ES-I3 (cell line): ENCODE data around the gene R3HDML.

ENCODE experiments used
- H3K36me3 ChIP-seq: 2 replicates; pipeline ENCODE4 v1.6.1; 2013; ENCODE audit warnings: mild to moderate bottlenecking, low read length, control low read depth, moderate library complexity; ENCODE audit not compliant: insufficient read depth
- H3K4me1 ChIP-seq: 2 replicates; pipeline ENCODE4 v1.6.1; 2013; ENCODE audit warnings: mild to moderate bottlenecking, control low read depth, low read length; ENCODE audit not compliant: insufficient read depth
- H3K9ac ChIP-seq: 2 replicates; pipeline ENCODE4 v1.6.1; 2013; ENCODE audit warnings: low read depth, mild to moderate bottlenecking, low read length, moderate library complexity
- H3K9me3 ChIP-seq: 2 replicates; pipeline ENCODE4 v1.6.1; 2013; ENCODE audit warnings: mild to moderate bottlenecking, low read length, moderate library complexity; ENCODE audit not compliant: control insufficient read depth, insufficient read depth

The R3HDML gene

GRCh38 chr20:44362466-44362940, 25.7 kb downstream of the R3HDML start:
- H3K4me1 ChIP-seq: no peaks in the 10 kb centered on the region
- H3K9ac ChIP-seq: no peak overlapping the region
- no peaks in the 10 kb centered on the region for H3K36me3 ChIP-seq
- no peaks in the 10 kb centered on the region for H3K9me3 ChIP-seq

- H3K9me3 ChIP-seq: no peaks in the 10 kb centered on the region
- H3K36me3 ChIP-seq: no peaks in the 10 kb centered on the region
- no peaks in the 10 kb centered on the region for H3K4me1 ChIP-seq
- H3K9ac ChIP-seq: no peak overlapping the region
Observed at GRCh38 chr20:44364068-44364467, 27.2 kb downstream of the R3HDML start.

- Histone ChIP-seq H3K9ac (no peak overlapping the region), H3K4me1 (no peaks in the 10 kb centered on the region), H3K9me3 (no peaks in the 10 kb centered on the region), H3K36me3 (no peaks in the 10 kb centered on the region)
Observed at GRCh38 chr20:44364780-44365179, 27.9 kb downstream of the R3HDML start.

DNA sequence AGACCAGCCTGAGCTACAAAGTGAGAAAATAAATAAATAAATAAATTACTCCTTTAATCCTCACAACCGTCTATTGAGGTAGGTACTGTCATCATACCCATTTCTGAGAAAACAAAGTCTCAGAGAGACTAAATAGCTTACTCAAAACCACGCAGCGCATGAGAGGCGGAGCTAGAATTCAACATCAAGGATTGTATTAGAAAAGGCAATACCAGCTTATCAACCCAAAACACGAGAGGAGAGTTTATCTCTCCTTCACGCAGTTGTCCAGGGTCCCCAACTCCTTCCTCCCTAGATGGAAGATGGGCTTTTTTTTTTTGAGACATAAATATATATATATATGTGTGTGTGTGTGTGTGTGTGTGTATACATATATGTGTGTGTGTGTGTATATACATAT, 30.9 kb downstream of the R3HDML start:
- Histone ChIP-seq H3K9ac (no peak overlapping the region), H3K36me3 (no peaks in the 10 kb centered on the region), H3K4me1 (peaks cover 7% of the 10 kb centered on the region; the same call in 1 of the 2 replicates), H3K9me3 (no peaks in the 10 kb centered on the region)

DNA sequence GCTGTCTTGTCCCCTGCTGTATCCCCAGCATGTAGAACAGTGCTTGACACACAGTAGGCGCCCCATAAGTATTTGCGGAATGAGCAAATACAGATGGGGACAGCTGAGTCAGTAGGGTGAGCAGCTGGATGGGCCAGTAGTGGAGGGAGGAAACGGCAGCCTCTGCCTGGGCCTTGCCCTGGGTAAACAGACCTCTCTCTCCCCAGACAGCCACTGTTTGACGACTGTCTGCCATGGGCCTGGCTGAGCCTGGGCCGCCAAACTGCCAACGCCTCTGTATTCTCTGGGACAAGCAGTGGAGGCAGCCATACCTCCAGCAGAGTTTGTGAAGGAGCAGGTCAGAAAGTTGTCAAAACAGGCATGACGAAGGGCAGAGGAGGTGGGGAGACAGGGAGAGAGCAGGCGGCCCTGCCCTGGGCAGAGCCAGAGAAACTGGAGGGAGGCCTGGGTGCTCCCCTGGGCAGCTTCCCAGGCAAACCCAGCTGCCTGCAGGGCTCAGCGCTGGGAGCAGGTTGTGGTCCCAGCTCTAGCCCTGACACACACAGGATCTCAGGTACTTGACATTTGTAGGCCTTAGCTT, 33.9 kb downstream of the R3HDML start:
- H3K36me3 ChIP-seq: no peaks in the 10 kb centered on the region
- no peaks in the 10 kb centered on the region for H3K9me3 ChIP-seq
- H3K4me1 ChIP-seq: peaks cover 7% of the 10 kb centered on the region; the same call in 1 of the 2 replicates
- H3K9ac ChIP-seq: no peak overlapping the region

DNA sequence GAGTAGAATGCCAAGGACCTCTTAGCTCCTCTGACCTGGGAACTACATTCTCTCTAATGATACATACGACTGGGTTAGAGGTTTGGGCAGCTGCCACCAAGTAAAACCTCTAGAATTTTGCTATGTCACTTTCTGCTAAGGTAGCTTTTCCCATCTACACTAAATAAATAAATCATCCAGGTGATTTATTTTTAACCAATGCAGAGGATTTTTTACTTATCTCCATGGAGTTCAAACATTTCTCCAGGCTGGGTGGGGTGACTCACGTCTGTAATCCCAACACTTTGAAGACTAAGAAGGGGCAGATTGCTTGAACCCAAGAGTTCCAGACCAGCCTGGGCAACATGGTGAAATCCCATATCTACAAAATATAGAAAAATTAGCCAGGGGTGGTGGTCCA, 45.8 kb downstream of the R3HDML start:
- no peak overlapping the region for H3K9ac ChIP-seq
- peaks cover 4% of the 10 kb centered on the region for H3K4me1 ChIP-seq
- no peaks in the 10 kb centered on the region for H3K9me3 ChIP-seq
- H3K36me3 ChIP-seq: no peaks in the 10 kb centered on the region

DNA sequence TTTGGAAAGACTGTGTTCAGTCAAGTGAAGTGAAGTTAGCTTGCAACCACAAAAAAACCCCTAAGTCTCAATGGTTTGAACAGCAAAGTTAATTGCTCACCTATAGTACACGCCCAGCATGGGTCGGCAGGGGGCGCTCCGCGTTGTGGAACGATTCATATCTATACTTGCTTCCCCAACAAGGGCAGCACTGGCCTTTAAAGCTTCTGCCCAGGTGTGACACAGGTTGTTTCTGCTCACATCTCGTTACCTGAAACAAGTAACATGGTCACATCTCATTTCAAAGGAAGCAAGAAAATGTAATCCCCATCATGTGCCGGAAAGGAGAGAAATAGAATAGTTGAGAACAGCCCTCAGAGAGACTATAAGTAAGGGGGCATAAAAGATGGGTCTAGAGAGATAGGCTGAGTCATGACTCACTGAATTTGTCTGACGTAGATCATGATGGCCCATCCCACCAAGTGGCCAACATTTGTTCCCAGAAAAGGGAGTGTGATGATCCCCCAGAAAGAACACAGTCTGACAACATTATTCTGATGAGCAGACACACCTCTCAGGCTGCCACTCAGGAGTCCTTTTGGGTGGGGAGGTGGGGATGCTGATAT, 47.7 kb downstream of the R3HDML start:
- no peak overlapping the region for H3K9ac ChIP-seq
- peaks cover 4% of the 10 kb centered on the region for H3K4me1 ChIP-seq
- H3K9me3 ChIP-seq: no peaks in the 10 kb centered on the region
- no peaks in the 10 kb centered on the region for H3K36me3 ChIP-seq

DNA sequence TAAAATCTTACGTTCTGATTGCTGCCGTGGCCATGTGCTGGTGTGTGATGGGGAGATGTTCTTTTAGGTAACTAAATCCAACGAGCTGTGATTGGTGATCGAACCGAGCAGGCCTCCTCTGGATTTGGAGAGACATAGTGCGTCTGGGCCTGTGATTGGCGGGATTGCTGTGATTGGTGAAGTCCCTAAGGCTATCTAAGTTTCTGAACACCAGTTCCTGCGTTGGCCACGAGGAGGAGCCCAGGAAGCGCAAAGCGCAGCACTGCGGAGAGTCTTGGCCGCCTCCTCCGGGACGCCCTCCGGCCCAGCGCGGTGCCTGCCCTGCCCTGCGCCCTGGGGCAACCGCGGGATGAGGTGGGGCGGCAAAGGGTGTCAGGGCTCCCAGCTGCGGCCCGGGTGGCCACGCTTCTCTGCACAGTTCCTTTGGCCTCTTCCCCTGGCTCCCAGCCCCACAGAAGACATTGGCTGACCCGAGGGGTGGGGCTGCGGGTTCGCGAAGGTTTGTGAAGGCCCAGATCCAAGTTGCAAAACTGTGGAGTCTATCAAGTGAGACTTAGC, 51.7 kb downstream of the R3HDML start:
- H3K36me3 ChIP-seq: no peaks in the 10 kb centered on the region
- H3K9ac ChIP-seq: peak overlapping the region; percentile 32; the same call in 1 of the 2 replicates
- peaks cover 4% of the 10 kb centered on the region for H3K4me1 ChIP-seq
- no peaks in the 10 kb centered on the region for H3K9me3 ChIP-seq

- Histone ChIP-seq H3K4me1 (no peaks in the 10 kb centered on the region), H3K9me3 (no peaks in the 10 kb centered on the region), H3K9ac (no peak overlapping the region), H3K36me3 (no peaks in the 10 kb centered on the region)
Observed at GRCh38 chr20:44389871-44390270, 53.0 kb downstream of the R3HDML start.

DNA sequence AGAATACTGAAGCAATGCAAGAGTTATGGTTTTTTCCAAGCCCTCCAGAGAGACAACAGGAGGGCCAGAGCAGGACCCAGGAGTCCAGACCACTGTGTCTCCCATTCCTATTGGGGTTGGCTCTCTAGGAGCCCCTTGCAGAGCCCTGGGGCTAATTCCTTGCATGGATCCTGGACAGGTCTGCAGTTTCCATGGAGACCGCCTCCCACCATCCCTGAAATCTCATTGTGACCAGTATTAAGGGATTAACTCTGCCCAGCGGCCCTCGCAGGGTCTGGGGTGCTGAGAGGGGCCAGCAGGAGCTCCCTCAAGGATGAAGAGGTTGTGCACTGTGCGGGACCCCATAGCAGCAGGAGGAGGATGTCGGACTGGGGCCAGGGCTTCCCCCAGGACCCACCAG, 53.4 kb downstream of the R3HDML start:
- no peaks in the 10 kb centered on the region for H3K9me3 ChIP-seq
- H3K4me1 ChIP-seq: no peaks in the 10 kb centered on the region
- no peak overlapping the region for H3K9ac ChIP-seq
- H3K36me3 ChIP-seq: no peaks in the 10 kb centered on the region

GRCh38 chr20:44392088-44392775, 55.4 kb downstream of the R3HDML start:
- Histone ChIP-seq H3K9me3 (no peaks in the 10 kb centered on the region), H3K36me3 (no peaks in the 10 kb centered on the region), H3K9ac (no peak overlapping the region), H3K4me1 (no peaks in the 10 kb centered on the region)

- no peaks in the 10 kb centered on the region for H3K4me1 ChIP-seq
- no peak overlapping the region for H3K9ac ChIP-seq
- no peaks in the 10 kb centered on the region for H3K9me3 ChIP-seq
- H3K36me3 ChIP-seq: no peaks in the 10 kb centered on the region
Observed at GRCh38 chr20:44392776-44393607, 56.1 kb downstream of the R3HDML start.

DNA sequence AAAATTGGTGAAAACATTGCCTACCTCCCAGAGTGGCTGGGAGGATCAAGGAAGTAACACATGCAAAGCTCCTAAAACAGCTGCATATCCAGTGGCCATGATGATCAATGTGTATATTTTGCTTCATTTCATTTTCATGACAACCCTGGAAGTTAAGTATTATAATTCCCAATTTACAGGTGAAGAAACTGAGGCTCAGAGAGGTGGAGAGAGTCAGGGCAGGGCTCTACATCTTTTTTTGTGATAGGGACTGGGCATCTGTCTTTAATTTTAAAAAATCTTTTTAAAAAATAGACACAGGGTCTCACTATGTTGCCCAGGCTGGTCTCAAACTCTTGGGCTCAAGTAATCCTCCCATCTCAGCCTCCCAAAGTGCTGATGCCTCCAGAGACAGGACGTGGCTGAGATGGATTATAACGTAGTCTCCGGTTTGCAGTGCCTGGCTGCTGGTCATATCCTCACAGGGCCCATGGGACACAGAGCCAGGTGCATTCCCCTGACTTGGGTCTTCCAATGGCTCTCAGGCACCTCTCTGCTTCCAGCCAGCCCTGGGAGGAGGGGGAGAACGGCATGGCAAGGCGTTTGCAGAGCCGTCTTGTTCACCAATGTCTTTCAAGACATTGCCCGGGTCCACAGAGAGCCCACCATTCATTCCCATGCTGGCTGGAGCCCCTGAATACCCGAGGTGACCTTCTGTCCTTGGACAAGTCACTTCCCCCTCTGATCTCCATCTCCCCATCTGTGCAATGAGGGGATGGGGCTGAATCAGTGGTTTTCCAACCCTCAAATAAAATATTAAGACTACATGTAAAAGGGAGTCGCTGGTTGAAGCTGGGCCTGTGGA, 57.0 kb downstream of the R3HDML start:
- H3K9ac ChIP-seq: no peak overlapping the region
- no peaks in the 10 kb centered on the region for H3K4me1 ChIP-seq
- H3K9me3 ChIP-seq: no peaks in the 10 kb centered on the region
- H3K36me3 ChIP-seq: no peaks in the 10 kb centered on the region

DNA sequence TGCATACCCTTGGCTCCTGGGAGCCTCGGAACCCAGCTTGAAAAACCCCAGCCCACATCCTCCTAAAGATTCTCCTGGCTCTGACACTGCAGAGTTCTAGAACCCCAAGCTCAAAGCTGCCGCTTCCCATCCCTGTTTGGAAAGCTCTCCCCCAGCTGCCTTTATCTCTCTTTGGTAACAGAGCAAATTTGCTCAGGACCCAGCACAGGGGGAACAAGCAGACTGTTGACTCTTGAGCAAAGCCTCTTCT, 57.5 kb downstream of the R3HDML start:
- no peak overlapping the region for H3K9ac ChIP-seq
- H3K4me1 ChIP-seq: no peaks in the 10 kb centered on the region

More for the DNA sequence above, 57.5 kb downstream of the R3HDML start:
- Histone ChIP-seq H3K36me3 (no peaks in the 10 kb centered on the region), H3K9me3 (no peaks in the 10 kb centered on the region)
